T-cell (primary cell): Measurements from ENCODE around the gene DIPK1C. TPM values are rescaled to one million over a fixed set of nuclear protein-coding genes. Genes with fewer than 3 reads are reported as not detected.

Experiments used
- ATAC-seq, 4 experiments: fragments of 200-7000 bp in 3 of 4; fragments of 150-1000 bp in 1 of 4; cut with Tn5 transposase; replicated peaks in 1 of 4; 1 replicate in 3 of 4; 2 replicates in 1 of 4; pipeline ENCODE4 v1.10.0; 2021; ENCODE audit warnings: moderate library complexity in 3 of 4, mild to moderate bottlenecking in 2 of 4, moderate number of reproducible peaks in 1 of 4
- CTCF ChIA-PET, 2 donors: fragments of 300-600 bp; sonication (Branson Sonifier 250); formaldehyde crosslinking; loops; one replicate each; lab custom pipeline; 2022; ENCODE audit warnings: antibody characterized with exemption in 2 of 2; lab: Charles Lee
- POLR2A ChIA-PET, 2 donors: fragments of 300-600 bp; sonication (Branson Sonifier 250); formaldehyde crosslinking; loops; one replicate each; lab custom pipeline; 2022; ENCODE audit warnings: antibody characterized with exemption in 2 of 2; lab: Charles Lee
- DNase-seq, 35 experiments: peaks; one replicate each; pipeline versions ENCODE4 v3.0.0 to v3.0.0-alpha.2; 2013 to 2023
- H3K27ac ChIP-seq: one replicate; pipeline ENCODE4 v1.5.1; 2013; ENCODE audit warnings: low read length
- H3K27me3 ChIP-seq, 2 experiments: replicated peaks in 1 of 2; 1 replicate in 1 of 2; 2 replicates in 1 of 2; pipeline versions ENCODE4 v1.6.1 to v1.7.0; 2013; ENCODE audit warnings: low read length in 1 of 2, mixed read lengths in 1 of 2; ENCODE audit not compliant: control insufficient read depth in 2 of 2, insufficient read depth in 2 of 2; ENCODE audit errors: extremely low read depth in 1 of 2
- H3K36me3 ChIP-seq, 2 donors: 1 replicate in 1 of 2; 2 replicates in 1 of 2; pipeline versions ENCODE4 v1.6.1 to v1.7.0; 2013; ENCODE audit warnings: low read length in 1 of 2; ENCODE audit not compliant: control insufficient read depth in 2 of 2, insufficient read depth in 1 of 2; ENCODE audit errors: extremely low read depth in 1 of 2
- H3K4me1 ChIP-seq, 2 experiments: 1 replicate in 1 of 2; 2 replicates in 1 of 2; pipeline versions ENCODE4 v1.6.1 to v1.7.0; 2013; ENCODE audit warnings: low read length in 2 of 2, mixed read lengths in 1 of 2; ENCODE audit not compliant: insufficient read depth in 2 of 2, control insufficient read depth in 1 of 2; ENCODE audit errors: extremely low read depth in 1 of 2
- H3K4me3 ChIP-seq, 2 donors: 1 replicate in 1 of 2; 2 replicates in 1 of 2; pipeline versions ENCODE4 v1.5.1 to v1.7.0; 2013; ENCODE audit warnings: mild to moderate bottlenecking in 2 of 2, low read length in 1 of 2, moderate library complexity in 1 of 2; ENCODE audit not compliant: control insufficient read depth in 1 of 2; ENCODE audit errors: extremely low read depth in 1 of 2
- H3K9me3 ChIP-seq: 2 replicates; pipeline ENCODE4 v1.7.0; 2013
- H3K27ac Mint-ChIP-seq, 2 donors: one replicate each; pipeline ENCODE4 v1.8.0; 2020 to 2021; ENCODE audit warnings: mild to moderate bottlenecking in 2 of 2, mixed read lengths in 2 of 2
- H3K27me3 Mint-ChIP-seq, 2 donors: one replicate each; pipeline ENCODE4 v1.8.0; 2021 to 2022; ENCODE audit warnings: mixed read lengths in 2 of 2
- H3K36me3 Mint-ChIP-seq: one replicate; pipeline ENCODE4 v1.8.0; 2021; ENCODE audit warnings: mixed read lengths
- H3K4me1 Mint-ChIP-seq, 3 donors: one replicate each; pipeline ENCODE4 v1.8.0; 2020 to 2022; ENCODE audit warnings: mixed read lengths in 3 of 3, mild to moderate bottlenecking in 1 of 3
- H3K4me3 Mint-ChIP-seq, 3 donors: one replicate each; pipeline ENCODE4 v1.8.0; 2020 to 2022; ENCODE audit warnings: mild to moderate bottlenecking in 3 of 3, mixed read lengths in 3 of 3, moderate library complexity in 3 of 3
- H3K9me3 Mint-ChIP-seq, 3 donors: one replicate each; pipeline ENCODE4 v1.8.0; 2020 to 2022; ENCODE audit warnings: mixed read lengths in 3 of 3
- WGBS: methylation state at CpG from one replicate; pipeline ENCODE4 v1.1.5; 2013; ENCODE audit warnings: missing lambda C conversion rate; ENCODE audit not compliant: insufficient coverage; 5-methylcytosine and 5-hydroxymethylcytosine counted together
- total RNA-seq, 35 experiments: library from RNA in 6 of 35; stranded (reverse) in 6 of 35; fragments of 120-200 nt in 1 of 35; gene quantifications; one replicate each; pipeline versions ENCODE4 v1.2.1 to v1.2.4 and lab custom pipeline; 2013 to 2026

The DIPK1C gene
- total RNA-seq, 5 donors from 2014 or later (not counting 1 experiment from before 2014, with no cell fraction given), result not detected

DNA sequence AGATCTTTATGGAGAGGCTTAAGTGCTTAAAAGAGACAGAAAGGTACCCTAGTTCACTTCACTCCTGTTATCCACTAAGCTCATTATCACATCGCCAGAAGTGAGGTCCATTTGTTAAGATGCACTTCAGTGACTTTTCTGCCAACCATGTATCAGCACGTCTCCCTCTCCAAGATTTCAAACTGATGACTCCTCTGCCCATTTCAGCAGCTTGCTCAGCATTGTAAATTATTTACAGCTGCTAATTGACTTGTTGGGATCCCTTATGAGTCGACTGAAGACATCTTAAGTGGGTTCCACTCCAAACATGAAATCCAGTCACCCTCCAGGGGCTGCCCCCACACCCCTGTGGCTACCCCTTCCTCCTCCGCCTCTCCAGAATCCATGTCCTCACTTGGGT, 37.3 kb downstream of the DIPK1C start:
- Mint-ChIP-seq H3K27me3 (peaks cover 0 to 3% of the 10 kb centered on the region in 2 donors), H3K9me3 (no peaks in the 10 kb centered on the region), H3K4me3 (no peak overlapping the region), H3K27ac (no peak overlapping the region), H3K36me3 (no peaks in the 10 kb centered on the region), H3K4me1 (peaks cover 3 to 9% (median 5%) of the 10 kb centered on the region in 3 donors)
- Histone ChIP-seq H3K27me3 (peaks cover 0 to 11% of the 10 kb centered on the region in 2 experiments), H3K4me3 (no peak overlapping the region), H3K36me3 (no peaks in the 10 kb centered on the region), H3K4me1 (peaks cover 0 to 1% of the 10 kb centered on the region in 2 experiments), H3K9me3 (no peaks in the 10 kb centered on the region), H3K27ac (no peak overlapping the region)
- ATAC-seq (no peak), DNase-seq (no peak)
- POLR2A ChIA-PET, result no interaction called here
- WGBS, result 89% methylated on average over 3 of the region's 4 CpGs
- CTCF ChIA-PET, result interaction anchor here in 1 of 2 donors (0.5 to 0.6 kb wide), 2 partner anchors 10 to 83 kb away, joined by 3 read pairs; no protein-coding TSS in a partner anchor

DNA sequence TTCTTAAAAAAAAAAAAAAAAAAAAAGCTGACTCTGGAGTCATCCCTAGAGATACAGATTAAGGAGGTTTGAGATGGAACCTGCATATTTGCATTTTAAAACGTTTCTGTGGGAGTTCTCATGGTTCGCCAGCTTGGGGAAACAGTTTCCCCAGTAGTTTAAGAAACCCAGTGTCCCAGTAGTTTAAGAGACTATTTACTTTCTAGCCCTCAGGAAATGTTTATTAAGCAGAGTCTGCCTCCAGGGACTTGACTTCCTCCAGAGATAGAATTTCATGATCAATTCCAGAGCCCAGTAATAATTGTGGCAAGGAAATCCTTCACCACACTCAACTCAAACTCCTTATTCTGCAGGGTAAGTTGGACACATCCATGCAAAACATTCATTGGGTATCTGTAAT, 39.1 kb downstream of the DIPK1C start:
- POLR2A ChIA-PET, result no interaction called here
- Mint-ChIP-seq H3K36me3 (no peaks in the 10 kb centered on the region), H3K4me3 (no peak overlapping the region), H3K4me1 (no peaks in the 10 kb centered on the region), H3K9me3 (no peaks in the 10 kb centered on the region), H3K27me3 (peaks cover 0 to 5% of the 10 kb centered on the region in 2 donors), H3K27ac (no peak overlapping the region)
- 83% methylated on average over 1 of the region's 2 CpGs for WGBS
- no peak overlapping the region for H3K27ac ChIP-seq
- peaks cover 0 to 14% of the 10 kb centered on the region in 2 experiments for H3K27me3 ChIP-seq
- H3K36me3 ChIP-seq, result no peaks in the 10 kb centered on the region
- ATAC-seq, result no peak
- no peaks in the 10 kb centered on the region for H3K4me1 ChIP-seq
- CTCF ChIA-PET, result interaction anchor here in 1 of 2 donors (0.7 kb wide), 1 partner anchor 46 kb away, joined by 3 read pairs; no protein-coding TSS in a partner anchor
- DNase-seq, result no peak
- no peaks in the 10 kb centered on the region for H3K9me3 ChIP-seq
- H3K4me3 ChIP-seq, result no peak overlapping the region

DNA sequence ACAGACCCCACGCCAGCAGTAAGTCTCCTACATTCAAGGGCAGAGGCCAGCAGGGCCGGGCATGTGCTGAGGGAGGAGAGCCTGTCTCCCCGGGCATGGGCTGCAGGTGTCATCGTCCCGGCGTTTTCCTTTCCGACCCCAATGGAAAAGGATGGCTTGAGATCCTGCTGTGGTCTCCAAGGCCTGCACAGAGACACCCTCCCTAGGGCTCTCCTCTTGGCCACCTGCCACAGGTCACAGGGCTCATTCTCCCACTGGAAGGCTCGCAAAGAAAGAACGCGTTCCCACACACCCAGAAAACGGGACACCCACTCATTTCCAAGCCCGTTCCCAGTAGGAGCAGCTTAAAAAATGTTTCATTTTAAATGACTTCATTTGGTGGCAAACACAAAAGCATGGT, 41.0 kb downstream of the DIPK1C start:
- H3K4me3 ChIP-seq, result no peak overlapping the region
- 89% methylated on average over 11 of the region's 12 CpGs for WGBS
- ATAC-seq (no peak), DNase-seq (no peak)
- peaks cover 0 to 10% of the 10 kb centered on the region in 2 experiments for H3K4me1 ChIP-seq
- Mint-ChIP-seq H3K4me3 (no peak overlapping the region), H3K4me1 (peaks cover 5 to 12% (median 8%) of the 10 kb centered on the region in 3 donors), H3K36me3 (no peaks in the 10 kb centered on the region), H3K27me3 (peaks cover 0 to 7% of the 10 kb centered on the region in 2 donors), H3K9me3 (no peaks in the 10 kb centered on the region), H3K27ac (no peak overlapping the region)
- no peaks in the 10 kb centered on the region for H3K9me3 ChIP-seq
- no peak overlapping the region for H3K27ac ChIP-seq
- ChIA-PET POLR2A (no interaction called here), CTCF (no interaction called here)
- no peaks in the 10 kb centered on the region for H3K36me3 ChIP-seq
- peaks cover 0 to 29% of the 10 kb centered on the region in 2 experiments for H3K27me3 ChIP-seq

DNA sequence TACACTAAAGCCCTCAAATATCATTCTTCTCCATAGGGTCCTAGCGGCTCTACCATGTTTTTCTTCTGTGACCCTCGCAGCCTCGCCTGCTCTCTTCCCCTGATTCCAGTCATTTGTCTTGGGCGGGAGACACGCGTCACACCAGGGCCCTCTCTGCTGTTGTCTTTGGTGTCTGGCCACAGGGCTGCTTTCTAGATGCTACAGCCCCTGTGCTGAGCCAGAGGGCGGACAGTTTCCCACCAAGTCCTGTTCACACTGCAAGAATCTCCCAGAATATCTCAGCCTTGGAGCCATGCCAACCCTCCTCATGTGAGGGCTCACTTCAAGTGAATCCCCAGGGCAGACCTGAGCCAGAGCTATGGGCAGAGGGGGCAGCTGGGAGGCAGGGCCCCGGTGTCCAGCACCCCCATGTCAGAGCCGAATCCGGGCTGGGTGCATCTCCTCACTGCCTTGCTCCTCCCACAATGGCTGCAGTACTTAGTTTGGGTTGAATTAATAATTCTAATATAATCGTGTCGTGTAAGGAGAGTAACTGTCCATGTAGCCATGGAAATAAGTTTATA, 42.1 kb downstream of the DIPK1C start:
- Mint-ChIP-seq H3K27ac (no peak overlapping the region), H3K4me1 (peaks cover 12 to 23% (median 14%) of the 10 kb centered on the region in 3 donors), H3K36me3 (no peaks in the 10 kb centered on the region), H3K9me3 (no peaks in the 10 kb centered on the region), H3K27me3 (peaks cover 0 to 7% of the 10 kb centered on the region in 2 donors), H3K4me3 (no peak overlapping the region)
- Histone ChIP-seq H3K4me1 (peaks cover 0 to 11% of the 10 kb centered on the region in 2 experiments), H3K36me3 (no peaks in the 10 kb centered on the region), H3K27me3 (peaks cover 0 to 29% of the 10 kb centered on the region in 2 experiments), H3K4me3 (no peak overlapping the region), H3K27ac (no peak overlapping the region), H3K9me3 (no peaks in the 10 kb centered on the region)
- 96% methylated on average over 7 of the region's 12 CpGs for WGBS
- DNase-seq, result no peak
- POLR2A ChIA-PET, result no interaction called here
- CTCF ChIA-PET, result no interaction called here
- ATAC-seq, result no peak

DNA sequence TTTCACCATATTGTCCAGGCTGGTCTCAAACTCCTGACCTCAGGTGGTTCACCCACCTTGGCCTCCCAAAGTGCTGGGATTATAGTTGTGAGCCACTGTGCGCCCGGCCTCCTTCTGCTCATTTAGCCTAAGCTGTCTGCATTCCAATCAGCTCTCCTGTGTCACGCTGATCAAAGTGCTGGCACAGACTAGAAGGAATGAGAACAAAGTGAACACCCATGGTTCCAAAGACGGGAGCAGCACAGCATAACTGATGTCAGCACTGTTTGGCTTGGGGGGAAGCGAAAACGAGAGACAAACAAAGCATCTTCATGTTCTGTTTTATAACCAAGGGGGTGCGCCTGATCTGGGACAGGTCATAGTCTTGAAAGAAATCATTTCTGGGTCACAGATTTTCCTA, 43.3 kb downstream of the DIPK1C start:
- Histone ChIP-seq H3K27me3 (peaks cover 0 to 26% of the 10 kb centered on the region in 2 experiments), H3K4me3 (no peak overlapping the region), H3K4me1 (peaks cover 0 to 11% of the 10 kb centered on the region in 2 experiments), H3K36me3 (no peaks in the 10 kb centered on the region), H3K27ac (no peak overlapping the region), H3K9me3 (no peaks in the 10 kb centered on the region)
- DNase-seq (no peak), ATAC-seq (no peak)
- no peak overlapping the region for H3K4me3 Mint-ChIP-seq
- H3K27ac Mint-ChIP-seq, result no peak overlapping the region
- no peaks in the 10 kb centered on the region for H3K36me3 Mint-ChIP-seq
- WGBS, result 85% methylated on average over 7 of the region's 7 CpGs
- peaks cover 0 to 7% of the 10 kb centered on the region in 2 donors for H3K27me3 Mint-ChIP-seq
- POLR2A ChIA-PET, result interaction anchor here in 1 of 2 donors (0.6 kb wide), 1 partner anchor 151 kb away, joined by 5 read pairs; no protein-coding TSS in a partner anchor
- CTCF ChIA-PET, result no interaction called here
- no peaks in the 10 kb centered on the region for H3K9me3 Mint-ChIP-seq
- peaks cover 14 to 32% (median 17%) of the 10 kb centered on the region in 3 donors for H3K4me1 Mint-ChIP-seq

DNA sequence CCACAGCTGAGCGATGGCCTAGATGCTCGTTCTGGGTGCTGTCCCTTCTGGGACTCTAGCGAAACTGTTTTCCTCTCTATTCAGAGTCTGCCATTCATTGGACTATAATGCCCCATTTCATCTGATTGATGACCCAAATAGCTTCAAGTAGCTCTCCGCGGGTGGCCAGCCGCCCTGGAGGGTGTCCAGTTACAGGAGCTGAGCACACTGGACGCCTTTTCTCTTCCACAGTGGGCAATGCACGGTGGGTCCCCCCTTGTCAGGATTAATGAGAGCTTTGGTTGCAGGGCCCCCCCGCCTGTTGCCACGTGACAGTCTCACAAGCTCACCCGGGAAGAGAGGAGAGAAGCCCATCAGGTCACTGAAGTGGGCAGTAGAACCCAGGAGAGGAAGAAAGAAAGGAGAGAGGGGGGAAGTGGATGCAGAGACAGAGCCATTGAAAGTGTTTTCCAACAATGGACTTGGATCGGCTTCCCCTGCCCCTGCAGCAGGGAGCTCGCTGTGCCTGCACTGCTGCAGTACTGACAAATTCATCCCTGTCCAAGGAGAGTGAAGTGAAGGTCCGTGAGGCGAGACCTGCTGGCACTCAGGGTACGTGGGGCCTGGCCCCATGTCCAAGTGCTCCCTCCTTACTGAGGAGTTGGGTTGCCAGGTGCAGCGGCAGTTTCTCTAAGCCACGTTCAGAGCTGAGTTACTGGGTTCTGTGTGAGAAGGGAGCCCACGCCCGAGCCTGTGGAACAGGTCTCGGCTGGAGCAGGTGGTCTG, 44.8 kb downstream of the DIPK1C start:
- CTCF ChIA-PET, result no interaction called here
- Histone ChIP-seq H3K4me1 (peaks cover 8 to 16% of the 10 kb centered on the region in 2 experiments), H3K4me3 (no peak overlapping the region), H3K9me3 (no peaks in the 10 kb centered on the region), H3K27me3 (peaks cover 0 to 26% of the 10 kb centered on the region in 2 experiments), H3K27ac (no peak overlapping the region), H3K36me3 (no peaks in the 10 kb centered on the region)
- DNase-seq, result no peak
- Mint-ChIP-seq H3K36me3 (no peaks in the 10 kb centered on the region), H3K4me3 (no peak overlapping the region), H3K27ac (peak overlapping the region in 1 of 2 donors; percentile 53), H3K9me3 (no peaks in the 10 kb centered on the region), H3K4me1 (peaks cover 29 to 47% (median 31%) of the 10 kb centered on the region in 3 donors), H3K27me3 (peaks cover 0 to 4% of the 10 kb centered on the region in 2 donors)
- 78% methylated on average over 12 of the region's 21 CpGs for whole genome bisulfite sequencing
- ATAC-seq, result no peak
- POLR2A ChIA-PET, result interaction anchor here in 1 of 2 donors (0.7 kb wide), 1 partner anchor 11 kb away, joined by 3 read pairs; no protein-coding TSS in a partner anchor
